ENCODE results near the gene KDM5B.

- TF ChIP-seq TAF1 (IDR thresholded peaks at IDR 0.05; ENCODE audit: borderline replicate concordance, low read depth, low read length) (no peak), POLR2AphosphoS5 (IDR thresholded peaks at IDR 0.05; ENCODE audit: low read depth, low read length) (peak; percentile 74)
These were observed at the start of gene KDM5B for GRCh38 chr1:202807926-202808757.

Data from GM12892 (cell line).